Naive B cell (primary cell): Measurements from ENCODE around the gene AHNAK2. TPM values are rescaled to one million over a fixed set of nuclear protein-coding genes. Genes with fewer than 3 reads are reported as not detected.
A peak's percentile ranks its signal among the peaks of the same experiment; 100 is the strongest.

ENCODE experiments used
- ATAC-seq, 2 donors: fragments of 150-1000 bp; cut with Tn5 transposase; 2 replicates each; pipeline ENCODE4 v1.10.0; 2021; ENCODE audit warnings: low read depth in 2 of 2, mild to moderate bottlenecking in 2 of 2, moderate library complexity in 2 of 2
- DNase-seq: peaks from one replicate; pipeline ENCODE4 v3.0.0; 2022
- H3K27ac Mint-ChIP-seq, 6 donors: one replicate each; pipeline ENCODE4 v1.8.0; 2020 to 2022; ENCODE audit warnings: mild to moderate bottlenecking in 6 of 6, mixed read lengths in 6 of 6, moderate library complexity in 5 of 6, inconsistent platforms in 2 of 6
- H3K27me3 Mint-ChIP-seq, 3 donors: one replicate each; pipeline ENCODE4 v1.8.0; 2021 to 2022; ENCODE audit warnings: mixed read lengths in 3 of 3, mild to moderate bottlenecking in 1 of 3
- H3K36me3 Mint-ChIP-seq, 2 donors: one replicate each; pipeline ENCODE4 v1.8.0; 2020 to 2022; ENCODE audit warnings: mixed read lengths in 2 of 2, inconsistent platforms in 1 of 2, mild to moderate bottlenecking in 1 of 2
- H3K4me1 Mint-ChIP-seq, 3 donors: one replicate each; pipeline ENCODE4 v1.8.0; 2020 to 2022; ENCODE audit warnings: mixed read lengths in 3 of 3, inconsistent platforms in 1 of 3, mild to moderate bottlenecking in 1 of 3, moderate library complexity in 1 of 3
- H3K4me3 Mint-ChIP-seq, 8 donors: one replicate each; pipeline ENCODE4 v1.8.0; 2020 to 2022; ENCODE audit warnings: mild to moderate bottlenecking in 8 of 8, mixed read lengths in 8 of 8, moderate library complexity in 8 of 8, inconsistent platforms in 2 of 8
- H3K9me3 Mint-ChIP-seq, 7 donors: one replicate each; pipeline ENCODE4 v1.8.0; 2020 to 2022; ENCODE audit warnings: mixed read lengths in 7 of 7, mild to moderate bottlenecking in 5 of 7, inconsistent platforms in 2 of 7, moderate library complexity in 1 of 7
- polyA plus RNA-seq, 6 donors: library from polyadenylated mRNA; unstranded; fragments of 300-500 nt; fragmentation: Illumina TruSeq; gene quantifications; one replicate each; pipeline ENCODE4 v1.2.3, GENCODE V29; 2021; ENCODE audit warnings: low read depth in 6 of 6

Gene AHNAK2
- polyA plus RNA-seq, 6 donors from 2014 or later, result 0.63 to 0.92 (median 0.70) TPM; not detected in 1

DNA sequence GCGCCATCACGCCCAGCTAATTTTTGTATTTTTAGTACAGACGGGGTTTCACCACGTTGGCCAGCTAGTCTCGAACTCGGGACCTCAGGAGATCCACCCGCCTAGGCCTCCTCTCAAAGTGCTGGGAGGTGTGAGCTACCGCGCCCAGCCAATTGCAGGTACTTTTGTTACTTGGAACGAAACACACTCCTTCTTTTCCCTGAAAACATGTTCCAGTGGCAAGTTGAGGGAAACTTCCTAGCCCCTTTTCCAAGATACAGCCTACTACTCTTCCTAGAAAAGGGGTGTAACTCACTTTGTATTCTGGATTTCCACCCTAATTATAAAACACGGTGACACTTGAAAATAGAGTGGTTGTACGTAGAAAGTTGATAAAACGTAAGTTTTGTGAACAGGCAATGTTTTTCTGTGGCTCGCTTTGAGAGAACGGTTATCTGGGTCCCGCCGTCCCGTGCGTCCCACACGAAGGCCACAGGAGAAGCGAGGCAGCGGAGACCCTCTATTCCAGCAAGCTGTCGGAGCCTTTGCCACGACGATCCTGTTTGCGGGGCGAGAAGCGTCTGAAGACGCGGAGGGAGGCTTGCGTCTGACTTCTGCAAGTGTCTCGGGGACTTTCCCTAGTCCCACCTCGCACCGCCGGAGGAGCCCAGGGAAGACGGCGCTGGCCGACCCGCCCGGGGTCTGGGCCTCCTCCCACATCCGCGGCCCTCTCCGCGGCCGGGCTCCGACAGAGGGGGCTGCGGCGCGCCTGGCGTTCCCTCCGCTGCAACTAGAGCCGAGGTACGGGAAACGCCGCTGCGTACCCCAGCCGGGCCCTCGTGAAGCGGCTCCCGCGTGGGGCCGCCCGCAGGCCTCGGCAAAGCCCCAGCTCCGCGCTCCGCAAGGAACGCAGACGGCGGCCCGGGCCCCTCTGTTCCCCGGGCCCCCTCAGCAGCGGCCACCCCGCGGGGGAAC lies 42.0 kb upstream of the AHNAK2 start:
- H3K4me3 Mint-ChIP-seq, result peak overlapping the region; percentile 77 to 96 (median 90)
- peak; percentile 33 to 36 for ATAC-seq
- H3K27ac Mint-ChIP-seq, result peak overlapping the region in 5 of 6 donors; percentile 77 to 96 (median 93)
- no peaks in the 10 kb centered on the region for H3K9me3 Mint-ChIP-seq
- peak; percentile 59 for DNase-seq
- H3K27me3 Mint-ChIP-seq, result no peaks in the 10 kb centered on the region
- no peaks in the 10 kb centered on the region for H3K36me3 Mint-ChIP-seq
- peaks cover 21 to 54% (median 41%) of the 10 kb centered on the region in 3 donors for H3K4me1 Mint-ChIP-seq

DNA sequence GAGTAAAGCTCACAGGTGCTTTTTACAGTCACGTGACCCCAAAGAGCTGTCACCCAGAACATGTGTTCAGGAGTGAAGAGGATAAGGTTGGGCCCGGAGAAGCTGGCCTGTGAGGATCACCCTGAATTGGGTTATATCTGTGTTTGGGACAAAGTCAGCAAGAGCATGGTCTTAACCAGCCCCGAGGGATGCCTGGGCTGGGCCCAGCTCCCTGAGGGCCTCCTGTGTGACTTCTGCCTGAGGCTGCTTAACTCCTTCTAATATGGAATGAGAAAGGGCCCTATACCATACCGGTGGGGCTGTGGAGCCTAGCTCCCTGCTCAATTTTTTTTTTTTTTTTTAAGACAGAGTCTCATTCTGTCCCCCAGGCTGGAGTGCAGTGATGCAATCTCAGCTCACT lies 40.2 kb upstream of the AHNAK2 start:
- no peaks in the 10 kb centered on the region for H3K9me3 Mint-ChIP-seq
- no peak for ATAC-seq
- peak overlapping the region in 1 of 6 donors; percentile 11 for H3K27ac Mint-ChIP-seq
- H3K4me1 Mint-ChIP-seq, result peaks cover 29 to 67% (median 58%) of the 10 kb centered on the region in 3 donors
- H3K4me3 Mint-ChIP-seq, result peak overlapping the region in 2 of 8 donors; percentile 78 to 96
- no peaks in the 10 kb centered on the region for H3K36me3 Mint-ChIP-seq
- DNase-seq, result no peak
- no peaks in the 10 kb centered on the region for H3K27me3 Mint-ChIP-seq

DNA sequence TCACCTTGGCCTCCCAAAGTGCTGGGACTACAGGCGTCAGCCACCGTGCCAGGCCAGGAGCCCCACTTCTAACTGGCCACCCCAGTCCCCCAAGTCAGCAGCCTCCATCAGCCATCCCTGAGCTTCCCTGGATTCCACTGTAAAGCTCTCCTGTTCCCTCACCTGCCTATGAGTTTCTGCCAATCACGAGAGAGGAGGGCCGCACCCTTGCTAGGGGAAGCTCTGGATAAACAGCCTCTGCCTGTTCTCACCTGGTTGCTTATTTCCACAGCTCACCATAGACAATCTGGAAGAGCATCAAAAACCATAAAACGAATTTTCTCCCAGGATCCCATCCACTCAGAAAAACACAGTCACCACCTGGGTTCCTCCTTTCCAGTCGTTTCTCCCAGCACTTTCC lies 37.7 kb upstream of the AHNAK2 start:
- Mint-ChIP-seq H3K27me3 (no peaks in the 10 kb centered on the region), H3K4me1 (peaks cover 29 to 61% (median 59%) of the 10 kb centered on the region in 3 donors), H3K4me3 (peak overlapping the region in 1 of 8 donors; percentile 13), H3K9me3 (no peaks in the 10 kb centered on the region), H3K27ac (peak overlapping the region in 3 of 6 donors; percentile 45 to 59 (median 56)), H3K36me3 (no peaks in the 10 kb centered on the region)
- DNase-seq (no peak), ATAC-seq (no peak)

DNA sequence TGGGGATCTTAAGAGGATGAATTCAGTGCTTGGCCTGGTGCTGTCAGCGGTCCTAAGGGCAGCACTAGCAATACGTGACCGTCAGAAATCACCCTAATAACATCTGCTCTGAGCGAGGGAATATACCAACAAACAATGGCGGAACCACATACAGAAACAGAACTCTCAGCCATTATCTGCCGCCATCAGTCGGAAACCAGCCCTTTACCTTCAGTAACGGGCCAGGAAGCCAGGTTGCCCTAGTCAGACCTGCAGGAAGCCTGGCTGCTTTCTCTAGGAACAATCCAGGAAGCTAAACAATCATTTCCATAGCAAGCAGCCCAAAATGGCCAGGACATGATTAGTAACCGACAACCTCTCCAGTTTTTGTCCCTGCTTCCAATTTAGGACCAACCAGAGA lies 37.1 kb upstream of the AHNAK2 start:
- Mint-ChIP-seq H3K9me3 (no peaks in the 10 kb centered on the region), H3K36me3 (no peaks in the 10 kb centered on the region), H3K4me1 (peaks cover 29 to 60% (median 58%) of the 10 kb centered on the region in 3 donors), H3K27me3 (no peaks in the 10 kb centered on the region), H3K27ac (peak overlapping the region in 2 of 6 donors; percentile 45 to 56), H3K4me3 (peak overlapping the region in 1 of 8 donors; percentile 50)
- ATAC-seq, result no peak
- no peak for DNase-seq

DNA sequence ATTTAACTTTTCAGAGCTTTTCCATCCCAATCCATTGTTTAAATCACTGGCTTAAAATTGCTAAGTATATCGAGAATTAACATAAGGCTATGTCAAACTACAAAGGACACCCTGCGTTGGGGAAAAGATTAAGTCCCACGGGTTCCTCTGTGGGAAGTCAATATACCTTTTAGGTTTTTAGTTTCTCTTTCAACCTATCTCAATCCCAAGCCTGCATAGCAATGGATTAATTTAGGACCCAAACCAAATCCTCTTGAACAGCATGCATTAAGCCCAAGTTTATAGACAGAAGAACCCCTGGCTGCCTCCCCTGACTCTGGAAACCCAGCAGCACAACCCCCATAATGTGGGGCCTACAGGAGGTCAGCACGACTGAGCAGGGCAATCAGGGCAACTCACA lies 36.5 kb upstream of the AHNAK2 start:
- DNase-seq (no peak), ATAC-seq (no peak)
- no peaks in the 10 kb centered on the region for H3K9me3 Mint-ChIP-seq
- no peak overlapping the region for H3K27ac Mint-ChIP-seq
- H3K36me3 Mint-ChIP-seq, result no peaks in the 10 kb centered on the region
- H3K27me3 Mint-ChIP-seq, result no peaks in the 10 kb centered on the region
- no peak overlapping the region for H3K4me3 Mint-ChIP-seq
- peaks cover 25 to 54% (median 52%) of the 10 kb centered on the region in 3 donors for H3K4me1 Mint-ChIP-seq

DNA sequence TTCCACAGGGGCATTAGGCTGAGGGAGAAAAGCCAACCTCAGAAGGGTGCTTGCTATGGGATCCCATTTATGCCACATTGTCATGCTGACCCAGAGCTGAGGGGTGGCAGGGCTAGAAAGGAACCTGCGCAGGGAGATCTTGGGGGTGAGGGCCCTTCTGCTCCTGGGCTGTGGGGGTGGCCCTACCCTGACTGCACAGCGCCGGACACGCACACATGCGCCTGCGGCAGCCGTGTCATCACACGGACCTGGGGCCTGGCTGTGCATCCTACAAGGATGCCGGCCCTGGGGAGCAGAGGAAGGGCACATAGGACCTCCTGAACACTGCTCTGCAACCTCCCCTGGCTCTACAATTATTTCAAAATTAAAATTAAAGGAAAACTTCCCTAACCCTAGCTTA lies 35.9 kb upstream of the AHNAK2 start:
- Mint-ChIP-seq H3K4me3 (no peak overlapping the region), H3K9me3 (no peaks in the 10 kb centered on the region), H3K27ac (peak overlapping the region in 2 of 6 donors; percentile 38 to 76), H3K36me3 (no peaks in the 10 kb centered on the region), H3K4me1 (peaks cover 25 to 48% (median 46%) of the 10 kb centered on the region in 3 donors), H3K27me3 (no peaks in the 10 kb centered on the region)
- DNase-seq (no peak), ATAC-seq (no peak)

DNA sequence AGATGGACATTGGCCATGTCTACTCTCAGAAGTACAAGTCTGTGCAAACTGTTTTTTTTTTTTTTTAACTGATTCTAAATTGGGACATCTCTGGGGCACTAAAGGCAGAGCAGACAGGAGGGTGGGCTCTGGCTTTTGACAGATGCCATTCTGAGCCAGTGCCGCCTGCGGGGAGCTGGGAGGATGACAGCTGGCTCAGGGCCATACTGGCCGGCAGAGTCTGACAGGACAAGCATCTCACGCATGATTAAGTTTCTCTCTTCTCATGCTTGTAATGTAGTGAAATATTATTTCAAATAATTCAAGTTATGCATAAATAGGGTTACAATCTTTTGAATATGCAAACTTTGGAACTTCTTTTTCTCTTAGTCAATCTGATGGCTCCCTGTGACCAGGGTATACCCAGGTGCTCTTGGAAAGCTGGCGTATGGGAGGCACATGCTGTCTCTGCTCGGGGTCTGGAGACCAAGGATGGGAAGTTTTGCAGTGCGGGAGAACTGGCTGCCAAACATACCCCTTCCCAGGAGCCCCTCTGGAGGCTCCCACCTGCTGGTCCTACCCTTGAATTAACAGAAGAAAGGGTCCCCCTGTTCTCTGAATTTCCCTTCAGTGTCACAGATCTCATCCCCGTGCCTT lies 35.1 kb upstream of the AHNAK2 start:
- Mint-ChIP-seq H3K27me3 (no peaks in the 10 kb centered on the region), H3K9me3 (no peaks in the 10 kb centered on the region), H3K36me3 (no peaks in the 10 kb centered on the region), H3K4me3 (no peak overlapping the region), H3K4me1 (peaks cover 25 to 44% (median 41%) of the 10 kb centered on the region in 3 donors), H3K27ac (no peak overlapping the region)
- no peak for DNase-seq
- no peak for ATAC-seq

DNA sequence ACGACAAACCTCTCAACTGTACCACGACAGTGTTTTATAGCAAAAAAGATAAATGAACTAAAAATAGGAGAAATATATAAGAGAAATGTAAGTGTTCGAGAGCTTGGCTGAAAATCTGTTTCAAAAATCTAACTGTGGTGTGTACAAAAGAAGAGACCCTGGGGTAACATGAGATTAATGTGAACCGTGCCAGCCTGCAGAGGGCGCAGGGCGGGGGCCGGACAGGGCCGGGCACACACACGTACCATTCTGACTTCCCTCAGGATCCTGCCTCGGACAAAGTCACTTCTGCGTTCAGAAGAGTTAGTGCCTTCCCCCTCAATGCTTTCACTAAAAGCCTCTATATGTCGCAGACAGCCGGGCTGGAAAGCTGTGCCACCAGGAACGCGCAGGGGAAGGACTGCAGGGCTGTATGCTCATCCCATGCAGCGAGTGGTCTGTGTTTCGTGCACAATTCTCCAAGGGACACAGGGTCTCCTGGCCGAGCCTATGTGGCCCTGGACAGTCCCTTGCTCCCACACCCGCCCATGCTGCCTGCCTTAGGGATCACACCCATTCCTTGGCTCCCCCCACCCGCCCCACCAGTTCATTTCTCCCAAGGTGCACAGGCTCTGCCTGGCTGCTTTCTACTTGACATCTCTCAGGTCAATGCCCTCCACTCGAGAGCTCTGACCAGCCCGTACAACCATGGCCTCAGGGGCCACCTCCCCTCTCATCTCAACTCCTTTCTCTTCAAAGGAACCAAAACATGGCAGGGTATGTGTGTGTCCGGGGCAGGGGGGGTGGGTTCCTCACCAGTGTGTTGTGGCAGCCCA lies 34.2 kb upstream of the AHNAK2 start:
- H3K9me3 Mint-ChIP-seq, result no peaks in the 10 kb centered on the region
- H3K27me3 Mint-ChIP-seq, result no peaks in the 10 kb centered on the region
- H3K27ac Mint-ChIP-seq, result no peak overlapping the region
- H3K4me1 Mint-ChIP-seq, result peaks cover 25 to 44% (median 34%) of the 10 kb centered on the region in 3 donors
- no peak for ATAC-seq
- no peak for DNase-seq
- H3K4me3 Mint-ChIP-seq, result no peak overlapping the region
- H3K36me3 Mint-ChIP-seq, result no peaks in the 10 kb centered on the region

DNA sequence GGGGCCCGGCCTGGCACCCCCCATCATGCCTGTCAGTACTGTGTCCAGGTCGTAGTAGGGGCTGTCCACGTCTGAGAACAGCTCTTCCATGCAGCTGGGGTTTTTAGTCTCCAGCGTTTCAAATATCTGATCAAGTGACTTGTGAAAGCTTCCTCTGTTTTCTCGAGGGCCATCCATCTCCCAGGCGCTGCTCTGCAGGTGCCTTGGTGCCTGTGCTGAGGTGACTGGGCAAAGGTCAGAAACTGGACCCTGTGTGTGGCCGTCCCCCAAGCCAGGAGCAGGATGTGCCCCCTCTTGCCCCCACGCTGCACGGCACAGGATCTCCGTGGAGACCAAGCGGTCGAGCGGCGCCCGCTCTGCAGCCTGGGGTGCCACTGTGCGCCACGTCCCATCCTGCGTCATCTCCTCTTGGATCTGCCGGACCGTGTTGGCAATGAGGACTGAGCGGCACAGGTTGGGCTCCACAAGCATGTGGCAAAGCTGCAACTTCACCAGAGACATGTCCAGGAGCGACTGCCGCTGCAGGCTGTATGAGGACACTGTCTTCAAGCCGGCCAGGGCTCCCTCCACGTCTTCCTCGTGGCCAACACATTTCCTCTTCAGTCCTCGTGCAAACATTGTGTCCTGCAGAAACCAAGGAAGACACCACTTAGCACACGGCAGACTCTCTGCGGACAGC lies 33.3 kb upstream of the AHNAK2 start:
- Mint-ChIP-seq H3K27ac (no peak overlapping the region), H3K27me3 (no peaks in the 10 kb centered on the region), H3K36me3 (no peaks in the 10 kb centered on the region), H3K9me3 (no peaks in the 10 kb centered on the region), H3K4me1 (peaks cover 20 to 39% (median 32%) of the 10 kb centered on the region in 3 donors), H3K4me3 (no peak overlapping the region)
- no peak for DNase-seq
- no peak for ATAC-seq

DNA sequence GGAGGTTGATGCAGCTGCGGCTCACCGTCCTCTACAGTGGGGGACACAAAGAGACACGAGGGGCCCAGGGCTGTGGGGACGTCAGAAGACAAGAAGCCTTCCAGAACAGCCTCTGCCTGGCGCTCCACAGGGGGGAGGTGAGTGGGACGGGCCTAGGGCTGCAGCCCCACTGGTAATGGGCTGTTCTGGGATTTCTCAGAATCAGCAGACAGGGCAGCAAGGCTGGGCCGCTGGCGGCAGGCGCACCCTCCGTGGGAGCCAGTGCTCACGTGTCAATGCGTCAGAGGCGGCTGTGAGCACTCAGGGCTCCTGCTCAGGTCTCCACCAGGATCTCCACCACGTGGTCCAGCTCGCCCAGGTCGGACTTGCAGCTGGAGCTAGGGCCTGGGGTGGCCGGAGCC lies 32.7 kb upstream of the AHNAK2 start:
- Mint-ChIP-seq H3K4me1 (peaks cover 15 to 33% (median 26%) of the 10 kb centered on the region in 3 donors), H3K9me3 (no peaks in the 10 kb centered on the region), H3K27me3 (no peaks in the 10 kb centered on the region), H3K27ac (no peak overlapping the region), H3K4me3 (no peak overlapping the region), H3K36me3 (no peaks in the 10 kb centered on the region)
- DNase-seq (no peak), ATAC-seq (no peak)

DNA sequence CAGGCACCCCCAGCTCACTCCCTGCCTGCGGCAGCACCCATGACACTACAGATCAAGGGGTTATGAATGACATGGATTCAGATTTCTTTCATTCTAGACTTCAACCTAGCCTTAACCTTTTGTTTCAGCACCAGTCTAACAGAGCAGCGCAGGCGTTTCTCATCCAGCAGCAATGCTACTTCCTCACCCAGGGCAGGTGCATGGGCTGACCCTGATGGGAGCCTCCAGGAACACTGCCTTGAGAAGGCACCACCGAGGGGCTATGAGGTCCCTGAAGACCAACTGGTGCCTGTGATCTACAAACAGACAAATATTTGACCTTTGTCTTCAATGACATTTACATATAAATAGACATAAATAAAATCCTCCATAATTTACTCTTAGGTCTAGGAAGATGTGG lies 31.9 kb upstream of the AHNAK2 start:
- ATAC-seq (no peak), DNase-seq (no peak)
- no peaks in the 10 kb centered on the region for H3K9me3 Mint-ChIP-seq
- peaks cover 14 to 25% (median 18%) of the 10 kb centered on the region in 3 donors for H3K4me1 Mint-ChIP-seq
- H3K36me3 Mint-ChIP-seq, result no peaks in the 10 kb centered on the region
- no peak overlapping the region for H3K4me3 Mint-ChIP-seq
- H3K27me3 Mint-ChIP-seq, result no peaks in the 10 kb centered on the region
- H3K27ac Mint-ChIP-seq, result no peak overlapping the region

DNA sequence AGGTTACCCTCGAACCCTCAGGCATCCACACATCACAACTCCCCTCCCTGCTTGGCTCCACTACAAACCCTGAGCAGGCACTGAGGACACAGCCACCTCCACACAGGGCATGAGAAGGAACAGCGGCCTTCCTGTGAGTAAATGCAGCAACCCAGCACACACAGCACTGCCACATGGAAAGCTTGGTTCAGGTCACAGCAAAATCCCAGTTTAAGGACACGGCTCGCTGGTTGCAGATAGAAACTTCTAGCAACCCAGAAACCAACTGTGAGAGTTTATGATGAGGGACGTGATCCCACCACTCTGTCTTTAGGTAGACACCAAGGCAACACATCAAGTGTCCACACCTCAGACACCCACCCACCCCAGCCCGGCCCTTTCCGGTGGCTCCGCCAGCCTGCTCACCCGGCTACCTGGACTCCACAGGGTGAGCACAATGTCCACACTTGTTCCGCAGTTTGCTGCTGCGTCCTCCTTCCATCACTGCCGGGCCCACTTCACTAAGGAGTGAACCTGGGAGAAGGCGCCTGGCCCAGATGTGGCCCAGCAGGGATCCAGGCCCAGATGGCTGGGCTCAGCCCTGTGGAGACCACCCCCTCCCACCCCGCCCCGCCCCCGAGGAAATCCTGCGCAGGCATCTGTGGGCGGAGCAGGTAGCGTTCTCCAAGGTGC lies 29.6 kb upstream of the AHNAK2 start:
- DNase-seq, result no peak
- no peaks in the 10 kb centered on the region for H3K36me3 Mint-ChIP-seq
- H3K9me3 Mint-ChIP-seq, result no peaks in the 10 kb centered on the region
- no peaks in the 10 kb centered on the region for H3K27me3 Mint-ChIP-seq
- ATAC-seq, result no peak
- peaks cover 0 to 9% (median 4%) of the 10 kb centered on the region in 3 donors for H3K4me1 Mint-ChIP-seq
- no peak overlapping the region for H3K4me3 Mint-ChIP-seq
- H3K27ac Mint-ChIP-seq, result peak overlapping the region in 1 of 6 donors; percentile 24
